ENCODE data around the gene KRTAP12-3. TPM values are rescaled to one million over a fixed set of nuclear protein-coding genes. Genes with fewer than 3 reads are reported as not detected.

Gene KRTAP12-3
- polyA plus RNA-seq, 3 donors from 2014 or later, result 1.3 TPM; not detected in 2

Other genes with a start within 250 kb of the KRTAP12-3 start
- gene LRRC3, start 202.4 kb upstream of the KRTAP12-3 start, polyA plus RNA-seq, result under 1 TPM in 1 of 3 donors, not detected in 2; 0.29 TPM
- gene KRTAP10-1, start 117.7 kb upstream of the KRTAP12-3 start, polyA plus RNA-seq, result not detected
- gene KRTAP10-2, start 106.4 kb upstream of the KRTAP12-3 start, polyA plus RNA-seq, result not detected
- not detected for gene KRTAP10-3, start 99.1 kb upstream of the KRTAP12-3 start, polyA plus RNA-seq
- not detected for gene KRTAP10-4, start 84.2 kb upstream of the KRTAP12-3 start, polyA plus RNA-seq
- gene KRTAP10-5, start 77.3 kb upstream of the KRTAP12-3 start, polyA plus RNA-seq, result not detected
- gene KRTAP10-6, start 65.4 kb upstream of the KRTAP12-3 start, polyA plus RNA-seq, result not detected
- not detected for gene KRTAP10-7, start 57.3 kb upstream of the KRTAP12-3 start, polyA plus RNA-seq
- not detected for gene KRTAP10-8, start 45.9 kb upstream of the KRTAP12-3 start, polyA plus RNA-seq
- gene KRTAP10-9, start 30.8 kb upstream of the KRTAP12-3 start, polyA plus RNA-seq, result not detected
- not detected for gene KRTAP10-10, start 20.6 kb upstream of the KRTAP12-3 start, polyA plus RNA-seq
- gene KRTAP10-11, start 11.5 kb upstream of the KRTAP12-3 start, polyA plus RNA-seq, result not detected
- not detected for gene KRTAP12-4, start 3.3 kb upstream of the KRTAP12-3 start, polyA plus RNA-seq
- gene KRTAP12-2, start 9.0 kb downstream of the KRTAP12-3 start, polyA plus RNA-seq, result not detected
- gene KRTAP12-1, start 24.2 kb downstream of the KRTAP12-3 start, polyA plus RNA-seq, result not detected
- not detected for gene KRTAP10-12, start 39.2 kb downstream of the KRTAP12-3 start, polyA plus RNA-seq
- not detected for gene TSPEAR, start 53.6 kb downstream of the KRTAP12-3 start, polyA plus RNA-seq
- 10 to 100 TPM; 43.6 to 62.9 (median 56.2) TPM for gene UBE2G2, start 143.9 kb downstream of the KRTAP12-3 start, polyA plus RNA-seq
- 10 to 100 TPM; 85.2 to 95.7 (median 87.4) TPM for gene SUMO3, start 160.1 kb downstream of the KRTAP12-3 start, polyA plus RNA-seq
- gene PTTG1IP, start 215.8 kb downstream of the KRTAP12-3 start, polyA plus RNA-seq, result 100 to 1,000 TPM in 1 of 3 donors, 10 to 100 TPM in 2; 67.7 to 103 (median 92.9) TPM

Measured in immature natural killer cell (primary cell).